HG02938 (cell line): ENCODE results near the gene SFT2D1.

Source experiments
- ATAC-seq: cut with Tn5 transposase; IDR thresholded peaks from one replicate; pipeline ENCODE4 v1.9.1; 2021; ENCODE audit warnings: mild to moderate bottlenecking, moderate library complexity; ENCODE audit not compliant: unreplicated experiment

SFT2D1 gene

DNA sequence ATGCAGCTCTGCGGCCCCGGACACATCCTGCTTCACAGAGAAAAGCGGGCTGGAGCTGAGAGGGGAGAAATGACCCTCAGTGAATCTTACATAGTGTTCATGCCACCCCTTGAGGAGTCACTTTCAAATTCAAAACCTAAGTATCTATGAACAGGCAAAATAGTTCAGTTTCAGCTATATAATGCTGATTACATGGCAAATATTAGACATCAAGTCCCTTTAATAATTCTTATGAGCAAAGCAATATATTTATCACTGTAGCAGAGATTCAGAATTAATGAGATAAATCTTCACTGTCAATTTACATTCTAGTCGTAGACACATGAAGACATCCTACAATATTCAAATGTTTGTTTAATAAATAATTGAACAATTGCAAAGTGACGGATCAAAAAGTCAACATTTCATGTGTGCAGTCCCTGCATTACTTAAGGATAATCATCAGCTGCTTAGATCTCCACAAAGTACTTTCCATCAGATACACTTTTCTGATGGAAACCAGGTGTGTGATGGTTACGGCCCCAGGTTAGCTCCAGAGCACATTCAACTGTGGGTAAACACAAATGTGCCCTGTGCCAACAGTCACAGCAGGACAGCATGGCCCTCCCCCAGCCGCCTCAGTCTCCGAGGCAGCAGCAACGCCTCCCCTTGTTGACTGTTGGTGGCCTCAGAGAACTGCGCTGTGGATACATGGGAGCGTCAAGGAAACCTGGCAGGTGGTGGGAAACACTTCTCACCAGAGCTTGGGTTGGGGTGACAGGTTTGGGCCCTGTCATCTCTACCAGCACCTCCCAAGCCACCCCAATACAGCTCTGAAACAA, 33.4 kb downstream of the SFT2D1 start:
- ATAC-seq: no peak

DNA sequence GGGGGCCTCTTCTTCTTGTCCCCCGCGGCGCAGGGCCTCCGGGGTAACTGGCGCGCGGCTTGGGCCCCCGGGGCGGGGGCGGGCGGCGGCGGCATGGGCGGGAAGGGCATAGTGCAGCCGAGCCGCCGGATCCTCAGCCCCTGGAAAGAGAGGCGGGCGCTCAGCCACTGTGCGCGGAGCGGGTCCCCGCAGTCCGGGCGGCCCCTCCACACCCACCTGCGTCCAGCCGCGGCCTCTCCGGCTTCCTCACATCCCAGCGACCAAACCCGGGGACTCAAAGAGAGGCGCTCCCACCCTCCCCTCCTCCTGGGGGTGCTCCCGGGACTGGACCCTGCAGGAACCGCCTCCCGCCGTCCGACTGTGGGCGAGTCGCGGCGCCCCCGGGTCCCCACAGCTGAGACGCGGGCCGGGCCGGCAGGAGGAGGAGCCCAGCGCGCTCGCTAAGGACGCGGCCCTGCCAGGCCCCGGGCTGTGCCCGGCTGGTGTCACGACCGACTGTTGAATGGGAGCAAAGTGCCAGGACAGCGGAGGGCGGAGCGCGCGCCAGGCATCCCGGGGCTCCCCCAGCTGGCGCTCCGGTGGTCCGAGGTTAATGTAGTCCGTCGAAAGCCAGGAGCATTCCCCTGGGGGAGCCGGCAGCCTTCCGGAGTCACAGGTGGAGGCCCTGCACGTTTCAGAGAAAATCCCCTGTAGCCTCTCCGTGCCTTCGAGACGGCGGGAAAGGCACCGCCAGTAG, 34.1 kb downstream of the SFT2D1 start, which contains the start of gene PRR18:
PRR18 (minus strand) TSS at position 360 of the 736 bp plus-strand sequence; CDS start at position 110, 250 bp downstream.
- ATAC-seq: peak; percentile 36

DNA sequence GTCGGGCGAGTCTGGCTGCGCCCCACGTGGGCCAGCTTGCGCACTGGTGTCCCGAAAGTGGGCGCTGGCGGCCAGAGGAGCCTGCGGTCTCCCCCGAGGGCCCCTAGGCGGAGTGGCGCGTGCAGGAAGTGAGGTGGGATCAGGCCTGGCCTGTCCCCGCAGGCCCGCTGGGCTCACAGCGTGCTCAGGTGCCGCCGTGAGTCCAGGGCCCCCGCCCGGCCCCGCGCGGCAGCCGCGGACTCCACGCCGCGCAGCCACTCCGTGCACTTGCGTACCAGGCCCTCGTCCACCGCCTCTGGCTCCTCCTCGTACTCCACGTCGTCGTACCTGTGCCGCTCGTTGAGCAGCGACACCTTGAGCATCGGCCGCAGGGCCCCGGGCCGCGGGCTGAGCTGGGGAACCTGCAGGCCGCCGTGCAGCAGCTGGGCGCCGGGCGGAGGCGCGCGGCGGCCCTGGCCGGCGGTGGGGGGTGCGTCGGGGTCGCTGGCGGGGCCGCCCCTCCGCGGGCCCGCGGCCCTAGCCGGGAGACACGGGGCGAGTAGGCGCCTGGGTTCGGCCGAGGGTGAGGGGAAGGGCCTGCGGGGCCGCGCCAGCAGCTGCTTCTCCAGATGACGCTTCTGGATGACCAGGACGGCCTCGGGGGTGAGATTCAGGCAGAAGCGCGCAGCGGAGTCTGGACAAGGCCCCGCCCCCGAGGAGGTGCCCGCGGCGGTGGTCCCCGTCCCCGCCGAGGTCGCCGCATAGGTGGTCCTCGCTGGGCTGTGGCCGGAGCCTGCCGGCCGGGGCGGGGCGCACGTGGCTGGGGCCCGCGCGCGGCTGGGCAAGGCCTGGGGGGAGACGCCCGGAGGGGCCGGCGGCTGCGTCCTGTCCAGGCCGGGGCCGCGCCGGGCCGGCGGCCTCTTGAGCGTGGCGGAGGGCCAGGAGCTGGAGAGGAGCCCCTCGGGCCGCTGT, 35.0 kb downstream of the SFT2D1 start:
- peak; percentile 27 for ATAC-seq

DNA sequence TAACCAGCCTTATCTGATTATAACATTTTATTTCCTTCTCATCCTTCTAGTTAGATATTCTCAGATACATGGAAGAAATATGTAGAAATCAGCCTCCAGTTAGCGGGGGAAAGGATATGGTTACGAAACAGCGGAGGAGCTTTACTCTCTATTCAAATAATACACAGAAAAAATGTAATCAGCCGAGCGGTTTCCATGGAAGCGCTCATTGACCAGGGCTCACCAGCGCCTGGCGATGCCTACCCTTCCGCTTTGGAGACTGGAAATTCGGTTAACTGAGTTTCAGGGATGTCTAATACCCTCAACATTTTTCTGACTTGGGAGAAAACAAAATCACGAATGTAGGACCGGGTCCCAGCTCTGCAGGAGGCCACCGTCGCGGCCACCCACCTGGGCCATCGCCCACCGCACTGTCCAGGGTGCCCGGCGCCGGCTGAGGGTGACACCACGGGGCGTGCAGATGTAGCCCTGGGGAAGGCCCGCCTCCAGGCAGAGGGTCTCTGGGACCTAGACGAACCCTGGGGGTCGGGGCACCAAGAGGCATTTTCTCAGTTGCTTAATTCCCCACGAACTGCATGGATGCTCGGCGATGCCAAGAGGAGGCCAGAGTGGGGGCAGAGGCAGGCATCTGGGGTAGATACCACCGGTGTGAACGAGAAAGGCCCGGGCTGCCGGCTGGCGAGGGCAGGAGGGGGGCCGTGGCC, 35.8 kb downstream of the SFT2D1 start:
- no peak for ATAC-seq

DNA sequence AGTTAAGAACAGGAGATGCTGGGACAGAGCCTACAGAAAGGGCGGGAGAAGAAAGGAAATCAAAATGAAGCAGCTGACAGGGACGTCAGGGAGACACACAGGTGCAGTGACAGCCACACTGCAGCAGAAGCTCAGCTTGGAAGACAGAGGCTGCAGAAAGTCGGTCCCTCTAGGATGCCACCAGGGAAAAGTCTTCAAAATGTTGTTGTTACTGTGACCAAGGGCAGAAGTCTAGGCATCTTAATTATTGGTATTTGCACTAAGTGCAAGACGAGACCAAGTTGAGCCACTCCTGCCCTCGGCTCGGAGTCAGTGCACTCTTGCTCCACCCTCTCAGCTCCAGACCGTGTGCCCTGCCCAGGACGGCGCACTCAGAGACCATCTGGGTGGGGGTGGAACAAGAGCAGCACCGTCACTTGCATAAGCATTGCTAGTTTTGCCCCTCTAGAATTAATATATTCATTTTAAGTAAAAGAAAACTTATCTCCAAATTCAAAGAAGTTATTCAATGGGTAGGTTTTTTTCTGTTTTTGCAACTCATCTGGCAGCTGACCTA, 36.7 kb downstream of the SFT2D1 start:
- no peak for ATAC-seq

DNA sequence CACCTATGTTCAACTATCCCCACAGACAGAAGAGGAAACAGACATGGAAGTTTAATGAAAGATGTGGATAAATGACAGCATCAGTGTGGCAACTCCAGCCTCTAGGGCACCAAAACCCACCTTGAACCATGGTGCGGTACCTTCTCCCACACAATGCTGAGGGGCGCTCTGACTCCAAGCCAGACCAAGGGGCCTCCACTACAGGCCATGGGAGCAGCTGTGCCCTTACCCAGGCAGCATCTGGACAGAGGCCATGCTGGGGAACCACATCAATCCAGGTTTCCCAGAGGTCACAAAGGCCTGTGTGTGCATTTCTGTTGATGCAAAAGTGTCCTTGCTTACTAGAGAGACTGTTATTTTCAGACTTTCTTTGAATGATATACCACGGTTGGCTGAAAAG, 38.2 kb downstream of the SFT2D1 start:
- ATAC-seq: no peak

DNA sequence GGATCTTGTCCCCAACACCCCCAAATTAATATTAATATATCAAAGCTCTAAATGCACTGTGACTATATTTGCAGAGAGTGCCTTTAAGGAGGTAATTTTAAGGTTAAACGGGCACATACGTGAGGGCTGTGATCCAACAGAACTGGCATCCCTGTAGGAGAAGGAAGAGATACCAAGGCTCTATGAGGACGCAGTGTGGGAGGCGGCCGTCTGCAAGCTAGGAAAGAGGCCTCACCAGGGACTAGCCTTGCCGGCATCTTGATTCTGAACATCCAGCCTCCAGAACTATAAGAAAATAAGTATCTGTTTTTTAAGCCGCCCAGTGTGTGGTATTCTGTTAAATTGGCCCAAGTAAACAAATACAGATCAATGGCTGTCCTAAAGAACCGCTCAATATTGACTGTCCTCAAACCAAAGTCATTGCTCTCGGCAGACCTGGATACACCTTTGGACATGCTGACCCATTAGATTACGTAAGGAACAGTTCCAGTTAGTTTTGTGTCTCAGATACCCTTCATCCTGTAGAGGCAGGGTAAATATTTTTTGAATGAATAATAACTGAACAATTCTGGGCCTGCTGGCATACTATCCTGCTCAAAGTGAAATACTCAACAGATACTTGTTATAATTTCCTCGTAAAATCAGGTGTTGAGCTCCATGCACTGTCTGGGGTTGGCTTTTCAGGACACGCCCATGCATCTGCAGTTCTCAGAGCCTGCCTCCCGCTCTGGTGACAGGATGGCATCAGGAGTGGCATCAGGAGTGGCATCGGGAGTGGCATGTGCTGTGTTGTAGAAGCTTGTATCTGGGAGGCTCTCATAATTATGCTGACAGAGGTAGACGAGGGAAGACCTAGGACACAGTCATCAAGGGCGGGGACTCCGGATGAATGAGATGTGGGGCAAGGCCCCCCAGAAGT, 40.5 kb downstream of the SFT2D1 start:
- ATAC-seq: no peak

DNA sequence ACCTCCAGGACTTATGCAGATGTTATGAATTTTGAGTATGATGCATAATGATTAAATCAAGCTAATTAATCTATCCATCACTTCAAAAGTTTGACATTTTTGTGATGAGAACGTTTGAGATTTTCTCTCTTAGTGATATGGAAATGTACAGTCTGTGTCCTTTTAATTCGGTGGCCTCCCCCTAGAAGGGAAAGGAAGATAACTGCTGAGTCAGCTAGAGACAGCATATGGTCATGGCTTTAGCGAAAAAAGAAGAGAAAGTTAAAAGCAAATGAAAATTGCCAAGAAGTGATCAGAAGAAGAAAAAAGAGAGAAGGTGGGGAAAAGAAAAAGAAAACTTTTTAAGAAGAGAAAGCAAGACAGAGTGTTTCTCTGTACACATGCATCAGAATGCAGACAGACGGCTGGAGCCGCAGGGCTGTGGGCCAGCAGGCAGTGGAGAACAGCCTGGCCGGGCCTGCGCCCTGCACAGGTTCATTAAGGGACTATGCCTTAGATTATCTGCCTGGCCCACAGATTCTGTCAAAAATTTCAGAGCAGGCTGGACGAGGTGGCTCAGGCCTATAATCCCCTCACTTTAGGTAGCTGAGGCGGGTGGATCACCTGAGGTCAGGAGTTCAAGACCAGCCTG, 41.9 kb downstream of the SFT2D1 start:
- ATAC-seq: no peak

DNA sequence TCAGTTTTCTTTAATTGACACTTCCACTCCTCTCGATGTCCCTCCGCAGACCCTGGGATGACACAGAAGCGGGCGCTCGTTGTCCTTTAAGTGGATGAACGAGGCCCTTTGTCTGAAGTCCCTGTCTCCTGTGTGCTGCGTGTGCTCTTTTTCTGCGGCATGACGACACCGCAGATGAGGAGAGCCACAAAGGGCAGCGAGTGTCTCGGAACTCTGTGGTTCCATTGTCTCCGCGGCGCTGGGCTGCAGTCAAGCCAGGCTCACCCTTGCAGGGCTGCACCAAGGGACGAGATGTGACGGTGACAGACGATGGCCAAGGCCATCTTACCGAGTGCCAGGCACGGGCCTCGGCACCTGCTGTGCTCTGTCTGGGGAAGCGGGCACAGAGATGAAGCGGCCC, 44.7 kb downstream of the SFT2D1 start:
- ATAC-seq: no peak

DNA sequence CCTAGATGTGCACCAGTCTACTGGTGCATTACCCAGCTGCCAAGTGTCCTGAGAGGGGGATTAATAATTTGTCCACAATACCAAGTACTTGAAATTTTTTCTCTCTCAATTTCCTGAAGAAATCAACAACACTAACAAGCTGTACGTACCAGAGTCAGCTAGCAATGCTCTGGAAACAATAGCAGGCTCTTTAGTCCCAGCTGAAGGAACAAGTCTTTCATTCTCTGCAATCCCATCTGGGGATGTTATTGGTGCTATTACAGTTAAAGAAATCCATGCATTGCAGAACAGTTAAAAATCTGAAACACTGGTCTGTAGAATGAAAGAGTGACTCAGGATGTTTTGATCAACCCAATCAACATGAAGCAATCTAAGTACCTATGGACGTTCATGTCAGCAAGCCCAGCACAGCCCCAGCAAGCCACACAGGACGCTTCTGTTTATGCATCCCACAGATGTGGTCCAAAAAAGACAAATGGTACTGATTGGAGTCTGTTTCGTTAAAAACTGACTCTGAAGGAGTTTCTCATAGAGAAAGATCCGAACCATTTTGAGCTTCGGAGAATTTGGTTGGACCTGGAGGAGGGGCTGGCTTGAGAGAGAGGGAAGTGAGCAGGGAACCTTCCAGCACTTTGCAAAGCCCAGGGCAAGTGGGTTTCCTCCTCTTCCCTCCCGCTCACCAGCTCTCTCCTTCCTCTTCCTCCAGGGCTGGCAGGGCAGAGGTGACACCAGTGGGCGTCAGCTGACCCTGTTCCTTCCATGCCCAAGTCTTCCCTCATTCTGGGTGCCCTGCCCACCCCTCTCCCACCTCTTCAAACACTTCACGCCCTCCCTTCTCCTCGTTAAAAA, 46.1 kb downstream of the SFT2D1 start:
- no peak for ATAC-seq

DNA sequence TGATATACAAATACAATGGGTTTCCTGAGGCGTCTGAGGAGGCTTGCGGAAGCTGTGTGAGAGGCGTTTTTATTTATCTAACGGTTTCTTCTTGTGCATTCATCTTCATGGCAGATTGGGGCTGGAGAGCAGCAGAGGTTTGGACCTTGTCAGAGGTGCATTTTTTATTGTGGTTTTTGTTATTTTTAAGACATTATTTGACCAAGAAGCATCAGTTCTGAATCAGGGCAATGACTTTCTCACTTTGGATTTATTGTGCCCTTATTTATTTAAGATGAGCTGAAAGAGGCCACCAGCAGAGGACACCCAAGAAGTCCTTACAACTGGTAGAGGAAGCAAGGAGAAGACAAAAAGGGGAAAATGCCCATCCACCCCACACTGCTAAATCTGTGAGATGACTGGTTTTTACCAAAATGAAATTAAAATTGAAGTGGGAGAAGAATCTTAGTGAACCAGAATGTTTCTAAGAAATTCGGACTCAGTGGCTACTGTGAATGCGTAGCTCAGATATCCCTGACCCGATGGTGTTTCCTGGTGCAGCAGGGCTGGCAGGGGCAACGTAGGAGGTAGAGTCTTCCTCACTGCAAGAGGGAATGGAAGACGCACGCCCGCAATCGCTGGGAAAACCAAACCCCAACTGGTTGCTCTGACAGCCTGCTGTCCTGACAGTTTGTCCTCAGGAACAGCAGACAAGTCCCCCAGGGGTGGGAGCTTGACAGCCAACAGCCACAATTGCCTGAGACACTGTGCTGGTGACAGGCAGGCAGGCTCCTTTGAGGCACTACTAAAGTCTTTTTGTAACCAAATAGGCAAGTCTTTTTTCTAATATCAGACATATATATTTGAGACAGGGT, 48.4 kb downstream of the SFT2D1 start:
- ATAC-seq: no peak

DNA sequence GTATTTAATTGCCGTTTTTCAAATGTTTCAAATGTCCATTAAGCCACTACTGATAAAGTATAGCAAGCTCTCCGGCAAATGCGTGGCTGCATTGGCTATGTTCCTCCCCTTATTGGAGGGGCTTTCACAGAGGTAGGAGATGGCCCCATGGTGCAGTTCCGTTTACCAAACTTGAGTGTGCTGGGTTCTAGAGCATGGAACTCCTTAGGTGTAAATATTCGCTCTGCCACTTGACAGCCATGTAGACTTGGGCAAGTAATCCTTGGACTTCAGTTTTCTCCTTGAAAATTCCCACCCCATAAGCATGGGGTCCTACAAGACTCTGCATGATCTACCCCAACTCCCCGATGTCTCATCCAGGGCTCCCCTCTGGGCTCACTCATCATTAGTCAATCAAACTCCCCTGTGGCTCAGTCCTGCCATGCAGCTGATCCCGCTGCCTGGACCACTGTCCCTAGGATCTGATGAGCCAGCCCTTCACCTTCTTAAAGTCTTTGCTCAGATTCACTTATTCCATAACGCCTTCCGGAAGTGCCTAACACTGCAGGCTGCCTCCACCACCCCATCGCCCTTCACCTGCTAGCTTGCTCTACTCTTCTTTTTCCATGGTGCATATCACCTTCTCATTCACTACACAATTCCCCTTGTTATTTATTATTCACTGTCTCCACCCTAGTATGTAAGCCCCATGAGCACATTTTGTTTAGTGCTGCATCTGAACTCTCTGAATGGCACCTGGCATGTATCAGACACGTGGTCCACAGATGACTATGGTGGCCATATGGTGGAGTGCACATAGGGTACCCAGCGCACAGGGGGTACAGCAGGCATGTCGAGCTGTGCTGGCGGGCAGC, 52.9 kb downstream of the SFT2D1 start:
- ATAC-seq: no peak

DNA sequence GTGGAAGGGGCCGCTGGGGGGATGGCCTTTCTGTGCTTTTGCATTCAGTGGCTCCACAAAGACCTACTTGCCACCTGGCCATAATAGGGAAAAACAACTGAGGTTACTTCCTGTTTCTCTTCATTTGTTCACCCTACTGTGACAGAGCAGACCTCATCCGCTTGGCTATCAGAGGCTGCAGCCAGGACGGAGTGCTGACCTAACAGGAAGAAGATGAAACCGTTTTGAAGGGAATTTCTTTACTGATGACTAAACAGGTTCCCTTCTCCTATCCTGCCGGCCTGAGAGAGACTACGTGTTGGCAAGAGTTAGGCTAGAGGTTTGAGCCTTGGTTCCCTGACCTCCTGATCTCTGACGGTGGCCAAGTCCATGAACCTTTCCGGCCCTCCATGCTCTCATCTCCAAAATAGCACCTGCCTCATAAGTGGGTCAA, 55.5 kb downstream of the SFT2D1 start:
- ATAC-seq: peak; percentile 92

DNA sequence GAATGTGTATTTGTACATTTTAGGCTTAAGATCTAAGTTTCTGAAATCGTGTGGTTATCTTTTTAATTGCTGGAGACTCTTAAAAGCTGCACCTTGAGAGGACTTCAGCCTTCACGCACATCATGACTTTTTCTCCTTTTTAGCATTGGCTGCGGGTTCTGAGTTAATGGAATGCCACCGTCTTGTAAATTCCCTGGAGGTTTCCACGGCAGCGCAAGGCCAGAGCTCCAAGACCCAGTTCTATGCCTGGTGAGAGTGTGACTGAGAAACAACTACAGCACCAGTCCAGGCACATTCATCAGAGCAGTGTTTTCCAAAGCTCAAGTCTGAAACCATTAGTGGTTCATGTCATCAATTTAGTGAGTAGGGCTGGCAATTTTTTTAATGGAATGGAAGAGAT, 57.1 kb downstream of the SFT2D1 start:
- no peak for ATAC-seq

DNA sequence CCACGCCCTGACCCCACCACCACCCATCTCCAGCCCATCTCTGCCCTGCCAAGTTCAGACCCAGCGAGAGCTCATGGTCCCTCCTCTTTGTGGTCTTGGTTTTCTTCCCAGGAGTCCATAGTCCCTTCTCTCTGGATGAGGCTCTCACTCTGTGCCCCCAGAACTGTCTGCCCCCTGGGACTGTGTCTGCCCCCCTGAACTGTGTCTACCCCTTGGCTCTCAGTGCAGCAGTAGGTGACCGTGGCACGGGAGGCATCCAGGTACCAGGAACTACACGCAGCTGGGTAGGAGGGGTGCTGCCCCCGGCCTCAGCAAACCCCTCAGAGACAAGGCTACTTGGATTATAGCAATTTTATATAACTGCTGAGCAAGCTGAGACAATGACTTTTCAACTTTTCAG, 57.7 kb downstream of the SFT2D1 start:
- ATAC-seq: no peak
